TTC549 (cell line): Measurements from ENCODE around the gene DCK.
"Not testable (repeated sequence)": the region's sequence is repeated elsewhere in the genome, so short reads cannot be mapped to it uniquely, and the experiment has no call there.

Experiments
- FAIRE-seq: peaks from 2 replicates; lab custom pipeline; 2012; peaks lifted over from hg19 to GRCh38; lab: Jason Lieb, UNC

The DCK gene

GRCh38 chr4:70993181-70994068 is at the start of gene DCK:
TSS of gene DCK (plus strand) at chr4:70993649. CDS start at chr4:70993836, 187 bp downstream.
- no peak for FAIRE-seq

- FAIRE-seq: no peak
These were observed 48.4 kb upstream of the DCK start for GRCh38 chr4:70945046-70945445.

- FAIRE-seq: no peak
These were observed 47.9 kb upstream of the DCK start for GRCh38 chr4:70945452-70946055.

GRCh38 chr4:70946939-70947338 is 46.5 kb upstream of the DCK start:
- FAIRE-seq: no peak

DNA sequence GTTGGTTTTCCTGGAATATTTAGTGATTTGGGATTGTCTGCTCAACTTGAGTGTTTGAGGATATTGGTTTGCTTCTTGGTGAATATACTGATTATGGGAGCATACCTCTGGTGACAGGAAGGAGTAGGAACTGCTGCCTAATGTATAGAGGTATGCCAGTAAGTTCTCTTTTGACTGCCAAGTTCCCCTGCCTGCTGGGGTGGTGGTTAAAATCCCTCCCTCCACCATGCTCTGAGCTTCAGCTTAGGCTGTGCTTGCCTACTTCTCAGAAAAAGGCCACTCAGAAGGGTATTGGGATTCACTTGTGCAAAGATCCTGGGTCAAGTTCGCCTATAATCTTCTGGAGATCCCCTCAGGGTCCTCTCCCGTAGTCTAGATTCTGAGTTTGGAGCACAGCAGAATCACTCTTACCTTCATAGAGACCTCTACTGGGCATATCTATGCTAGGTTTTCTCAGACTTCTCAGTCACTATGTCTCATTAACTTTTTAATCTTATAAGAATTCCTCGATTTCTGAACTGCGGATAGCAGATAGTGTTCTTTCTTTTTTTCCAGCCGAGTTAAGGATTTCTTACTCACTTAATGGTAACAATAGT is 44.7 kb upstream of the DCK start:
- no peak for FAIRE-seq

DNA sequence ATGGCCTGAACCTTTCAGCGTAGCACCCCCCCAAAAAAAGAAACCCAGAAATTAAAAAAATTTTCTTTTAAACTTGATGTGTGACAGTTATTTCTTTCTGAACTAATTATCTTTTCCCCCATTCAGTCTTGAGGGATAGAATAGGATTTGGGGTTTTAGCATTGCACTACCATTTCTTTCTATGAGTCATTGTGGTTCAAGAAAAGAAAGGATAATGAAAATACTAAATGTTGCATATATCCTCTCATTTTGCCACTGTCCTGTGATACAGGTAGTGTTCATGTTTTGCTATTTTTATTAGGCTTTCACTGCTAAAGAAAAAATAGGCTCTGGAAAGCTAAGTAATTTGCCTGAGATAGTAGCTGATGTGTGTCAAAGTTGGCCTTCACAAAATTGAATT is 39.4 kb upstream of the DCK start:
- FAIRE-seq: no peak

GRCh38 chr4:70956549-70957210 is 36.8 kb upstream of the DCK start:
- no peak for FAIRE-seq

DNA sequence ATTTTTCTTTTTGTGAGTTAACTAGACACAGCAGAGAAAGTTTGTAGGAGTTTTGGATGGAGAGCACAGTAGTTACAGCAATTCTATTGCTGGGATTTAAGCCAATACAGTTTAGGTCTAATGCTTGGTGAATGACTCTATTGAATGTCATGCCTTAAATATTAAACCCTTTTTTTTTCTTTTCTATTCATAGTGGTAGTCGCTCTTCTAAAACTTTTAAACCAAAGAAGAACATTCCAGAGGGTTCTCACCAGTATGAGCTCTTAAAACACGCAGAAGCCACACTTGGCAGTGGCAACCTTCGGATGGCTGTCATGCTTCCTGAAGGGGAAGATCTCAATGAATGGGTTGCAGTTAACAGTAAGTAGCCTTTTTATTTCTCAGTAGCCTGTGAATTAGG is 34.8 kb upstream of the DCK start:
- FAIRE-seq: no peak

GRCh38 chr4:70969076-70969475 is 24.4 kb upstream of the DCK start:
- FAIRE-seq: no peak

DNA sequence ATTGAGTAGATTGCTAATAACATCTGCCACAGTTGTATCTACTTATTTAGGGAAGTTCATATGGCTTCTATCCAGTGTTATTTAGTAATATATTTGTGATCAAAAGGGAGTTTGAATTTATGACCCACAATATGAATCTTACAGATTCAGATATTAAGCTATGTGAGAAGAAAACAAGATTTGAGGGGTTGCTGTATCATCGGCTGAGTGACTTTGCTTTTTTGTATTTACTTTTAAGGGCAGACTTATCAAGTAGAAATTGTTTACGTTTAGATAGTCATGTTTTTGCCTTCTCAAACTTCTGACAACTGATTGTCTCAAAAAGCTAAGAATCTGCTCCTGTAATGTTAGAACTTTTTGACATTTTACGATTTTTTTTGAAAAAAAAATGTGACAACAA is 17.2 kb upstream of the DCK start:
- FAIRE-seq: no peak

DNA sequence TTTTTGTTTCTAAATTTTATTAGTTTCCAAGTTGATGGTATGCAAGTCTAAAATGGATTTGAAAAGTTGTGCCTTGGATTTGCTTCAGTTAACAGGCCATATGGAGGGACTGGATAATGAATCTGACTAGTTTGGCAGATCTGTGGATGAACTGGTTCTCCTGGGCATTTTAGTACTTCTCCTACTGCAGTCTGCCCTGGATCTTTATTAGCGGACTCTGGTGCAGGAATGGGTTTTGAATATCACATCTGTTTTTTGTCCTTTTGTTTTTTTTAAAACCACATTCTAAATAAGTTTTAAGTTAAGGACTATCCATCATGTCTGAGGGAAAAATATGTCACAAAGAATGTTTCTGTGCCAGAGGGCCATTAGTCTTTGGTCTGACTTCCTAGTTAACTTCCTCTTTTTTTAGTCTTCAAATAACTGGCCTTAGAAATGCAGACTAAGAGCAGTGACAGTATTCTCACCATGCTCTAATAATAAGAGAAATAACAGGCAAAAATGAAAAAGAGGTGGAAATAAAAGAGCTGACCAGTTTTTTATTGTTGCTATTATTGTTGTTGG is 13.9 kb upstream of the DCK start:
- no peak for FAIRE-seq

- no peak for FAIRE-seq
These were observed 13.3 kb upstream of the DCK start for GRCh38 chr4:70980196-70980595.

DNA sequence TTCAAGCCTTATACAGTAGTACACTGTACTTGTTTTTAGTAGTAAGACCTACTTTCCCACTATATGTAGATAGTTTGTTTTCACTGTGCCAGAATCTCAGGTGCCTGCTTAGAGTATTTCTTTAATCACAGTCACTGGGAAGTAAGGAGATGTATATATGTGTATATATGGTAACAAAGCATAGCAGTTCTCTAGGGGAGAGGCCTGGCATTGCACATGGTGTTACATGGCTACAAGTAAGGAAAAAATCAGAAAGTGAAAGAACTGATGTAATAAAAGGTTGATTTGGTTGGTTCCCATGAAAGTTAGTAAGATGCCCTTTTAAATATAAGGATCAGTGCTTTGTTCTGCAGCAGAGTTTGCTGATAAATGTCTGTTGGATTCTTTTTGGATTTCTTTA is 9.3 kb upstream of the DCK start:
- FAIRE-seq: no peak

GRCh38 chr4:70984589-70984988 is 8.9 kb upstream of the DCK start:
- FAIRE-seq: no peak

- FAIRE-seq: no peak
These were observed 1.9 kb upstream of the DCK start for GRCh38 chr4:70991596-70991995.

DNA sequence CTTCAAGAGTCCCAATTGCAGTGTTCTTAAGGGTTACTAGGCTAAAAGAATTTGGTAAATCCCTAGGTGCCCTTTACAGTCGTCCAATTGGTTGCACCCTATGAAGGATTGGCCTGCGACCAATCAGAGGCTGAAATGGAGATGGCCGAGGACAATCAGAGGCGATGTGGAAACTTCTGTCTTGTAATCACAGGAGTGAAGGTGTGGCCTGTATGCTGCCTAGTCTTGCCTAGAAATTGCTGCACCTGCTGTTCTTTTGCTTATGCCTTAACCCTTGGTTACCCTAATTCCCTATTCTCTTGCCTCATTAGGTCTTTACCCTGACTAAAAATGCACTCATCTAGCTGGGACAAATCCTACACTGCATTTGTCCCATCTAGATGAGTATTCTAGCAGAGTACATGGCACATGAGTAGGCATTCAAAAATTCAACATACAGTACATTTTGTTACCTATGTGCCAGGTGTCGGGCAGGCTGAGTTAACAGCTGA is 1.0 kb upstream of the DCK start:
- FAIRE-seq: no peak

DNA sequence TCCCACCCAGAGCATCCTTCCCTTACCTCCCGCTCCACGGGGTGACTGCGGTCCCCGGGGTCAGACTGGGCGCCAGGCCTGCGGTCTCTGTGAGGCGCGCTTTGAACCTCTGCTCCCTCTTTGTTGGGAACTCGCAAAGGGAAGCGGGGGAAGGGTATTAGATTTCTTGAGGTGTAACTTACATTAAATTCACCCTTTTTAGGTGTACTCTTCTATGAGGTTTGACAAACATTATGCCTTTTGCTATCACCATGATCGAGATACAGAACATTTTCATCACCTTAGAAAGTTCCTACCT is 569 bp downstream of the DCK start:
- no peak for FAIRE-seq

GRCh38 chr4:70994387-70995099 is 1.1 kb downstream of the DCK start:
- no peak for FAIRE-seq

- FAIRE-seq: no peak
These were observed 2.5 kb downstream of the DCK start for GRCh38 chr4:70996018-70996360.

GRCh38 chr4:70997036-70997435 is 3.6 kb downstream of the DCK start:
- FAIRE-seq: no peak

DNA sequence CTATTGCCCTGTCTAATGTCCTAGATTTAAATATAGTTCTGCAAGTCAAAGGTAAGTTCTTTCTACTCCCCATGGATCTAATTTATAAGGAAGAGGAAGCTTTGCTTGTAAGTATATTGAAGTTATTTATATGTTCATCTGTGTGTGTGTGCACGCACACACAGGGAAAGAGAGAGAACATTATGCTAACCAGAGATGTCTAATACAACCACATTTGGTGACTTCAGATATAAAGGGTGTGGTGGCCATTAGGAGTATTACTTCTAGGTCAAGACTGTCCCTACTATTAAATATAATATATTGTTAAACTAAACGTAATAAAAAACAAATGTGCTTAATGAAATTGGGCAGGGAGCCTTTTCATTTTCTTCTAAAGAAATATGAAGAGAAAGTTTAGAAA is 4.1 kb downstream of the DCK start:
- no peak for FAIRE-seq

- FAIRE-seq: not testable (repeated sequence)
These were observed 6.2 kb downstream of the DCK start for GRCh38 chr4:70999639-71000038.
